HG03159 (cell line): ENCODE results near the gene FBN2.

ENCODE experiments used
- ATAC-seq: cut with Tn5 transposase; IDR thresholded peaks from one replicate; pipeline ENCODE4 v1.9.1; 2021; ENCODE audit warnings: mild to moderate bottlenecking, moderate library complexity; ENCODE audit not compliant: unreplicated experiment

The FBN2 gene

DNA sequence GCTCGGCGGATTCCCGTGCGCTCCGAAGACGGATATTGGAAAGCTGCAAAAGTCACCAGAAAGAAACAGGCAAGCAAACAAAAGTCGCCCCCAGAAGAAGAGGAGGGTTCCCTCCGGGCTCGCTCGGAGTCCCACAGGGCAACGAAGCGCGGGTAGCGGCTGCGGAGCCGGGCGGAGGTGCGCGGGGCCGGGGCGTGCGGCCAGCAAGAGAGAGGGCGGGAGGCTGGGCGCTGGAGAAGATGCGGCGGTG is at the start of gene FBN2:
Gene FBN2 (minus strand): TSS at position 246 of the 250 bp plus-strand sequence. CDS start 642 bp downstream, outside the sequence.
- ATAC-seq: no peak

DNA sequence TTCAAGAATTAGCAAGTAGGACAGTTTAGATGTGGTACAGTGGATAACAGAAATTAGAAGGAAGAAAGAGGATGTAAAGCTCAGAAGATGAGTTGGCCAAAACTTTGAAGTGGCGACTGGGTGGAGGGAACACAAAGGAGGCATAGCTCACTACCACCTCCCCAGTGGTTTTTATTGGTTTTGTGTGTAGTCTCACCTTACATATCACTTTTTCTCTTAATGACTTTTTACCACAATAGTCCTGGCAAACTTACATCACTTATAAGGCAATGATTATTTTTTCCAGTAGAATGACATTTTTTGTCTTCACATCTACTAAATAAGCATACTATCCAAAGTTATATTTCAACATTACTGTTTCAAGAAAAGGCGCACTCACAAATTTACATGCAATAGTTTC is 49.2 kb upstream of the FBN2 start:
- ATAC-seq: no peak

DNA sequence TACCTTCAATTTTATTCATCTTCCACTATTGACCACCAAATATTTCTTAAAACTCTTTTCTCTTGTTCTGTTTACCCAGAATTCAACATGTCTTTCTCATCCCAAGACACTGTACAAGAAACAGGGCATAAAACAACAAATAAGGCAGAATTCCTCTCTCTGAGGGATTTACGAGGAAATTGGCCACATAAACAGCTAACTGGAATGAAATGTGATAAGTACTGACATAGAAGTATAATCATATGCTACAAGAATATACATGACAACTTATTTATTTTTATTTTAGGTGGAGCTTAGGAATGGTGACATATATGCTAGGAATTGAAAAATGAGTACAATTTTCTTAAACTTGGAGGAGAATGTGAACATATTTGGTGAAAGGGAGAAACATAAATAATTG is 48.8 kb upstream of the FBN2 start:
- no peak for ATAC-seq

DNA sequence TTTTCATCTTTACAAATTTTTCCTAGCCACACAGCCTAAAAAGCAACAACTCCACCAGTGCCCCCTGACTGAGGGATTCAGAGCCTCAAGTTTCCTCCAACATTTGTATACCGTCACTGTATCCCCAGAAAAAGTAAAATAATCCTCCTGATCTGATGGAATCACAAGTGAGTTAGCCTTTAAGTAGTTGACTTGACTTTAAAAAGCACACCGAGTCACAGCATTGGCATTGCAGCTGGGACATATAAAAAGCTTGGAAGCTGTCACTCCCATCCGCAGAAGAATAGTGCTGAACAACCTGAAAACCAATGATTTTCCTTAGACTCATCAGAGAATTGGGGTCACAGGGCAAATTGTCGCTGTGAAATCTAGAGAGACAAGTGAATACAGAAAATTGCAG is 41.6 kb upstream of the FBN2 start:
- ATAC-seq: no peak

DNA sequence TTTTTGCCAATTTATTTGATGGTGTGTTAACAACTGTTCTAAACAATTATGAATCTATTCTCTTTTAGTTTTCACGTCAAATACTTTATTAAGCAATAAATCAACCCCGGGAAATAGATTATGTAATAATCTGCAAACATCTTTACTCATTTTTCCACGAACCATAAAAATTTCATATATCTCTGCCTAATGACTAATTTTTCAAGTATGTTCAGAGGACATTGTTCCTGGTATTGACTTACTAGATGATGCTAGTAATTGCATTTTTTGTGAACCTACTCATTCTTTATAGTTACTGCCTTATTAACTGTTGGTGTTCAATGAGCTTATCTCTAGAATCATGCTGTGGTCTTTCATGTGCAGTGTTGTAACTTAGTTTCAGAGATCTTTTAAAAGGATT is 41.0 kb upstream of the FBN2 start:
- no peak for ATAC-seq

DNA sequence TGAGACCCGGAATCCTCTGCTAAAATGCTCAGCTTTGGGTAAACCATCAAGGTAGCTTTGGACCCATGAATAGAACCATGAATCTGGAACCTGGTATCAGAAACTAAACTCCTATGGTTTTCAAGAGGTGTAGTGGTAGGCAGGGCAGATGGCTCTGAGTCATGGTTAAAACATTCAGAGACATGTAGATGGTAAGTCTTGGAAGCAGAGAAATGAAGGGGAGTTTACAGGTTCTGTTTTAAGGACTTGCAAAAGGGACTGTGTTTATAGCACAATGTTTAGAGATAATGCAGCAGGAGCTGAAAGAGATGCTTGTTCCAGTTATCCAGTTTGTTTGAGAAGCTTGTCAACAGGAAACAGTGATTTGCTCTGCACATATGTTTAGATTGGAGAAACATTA is 36.0 kb upstream of the FBN2 start:
- ATAC-seq: no peak

DNA sequence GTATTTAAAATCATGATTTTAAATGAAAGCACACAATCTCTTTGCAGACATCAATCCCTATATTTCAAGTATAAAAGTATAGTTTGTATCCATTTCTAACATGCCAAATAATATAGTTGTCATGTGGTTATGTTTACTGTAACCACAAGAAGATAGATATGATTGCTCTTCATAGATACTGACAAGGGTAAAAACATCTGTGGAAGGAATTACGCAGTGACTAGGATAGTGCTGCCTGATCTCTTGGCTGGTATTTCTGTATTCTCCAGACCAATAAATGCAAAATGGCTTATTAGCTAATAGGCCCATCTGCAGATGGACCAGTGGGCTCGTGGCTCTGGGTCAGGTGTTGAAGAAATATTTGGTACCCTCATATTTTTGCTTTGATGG is 34.9 kb upstream of the FBN2 start:
- no peak for ATAC-seq

DNA sequence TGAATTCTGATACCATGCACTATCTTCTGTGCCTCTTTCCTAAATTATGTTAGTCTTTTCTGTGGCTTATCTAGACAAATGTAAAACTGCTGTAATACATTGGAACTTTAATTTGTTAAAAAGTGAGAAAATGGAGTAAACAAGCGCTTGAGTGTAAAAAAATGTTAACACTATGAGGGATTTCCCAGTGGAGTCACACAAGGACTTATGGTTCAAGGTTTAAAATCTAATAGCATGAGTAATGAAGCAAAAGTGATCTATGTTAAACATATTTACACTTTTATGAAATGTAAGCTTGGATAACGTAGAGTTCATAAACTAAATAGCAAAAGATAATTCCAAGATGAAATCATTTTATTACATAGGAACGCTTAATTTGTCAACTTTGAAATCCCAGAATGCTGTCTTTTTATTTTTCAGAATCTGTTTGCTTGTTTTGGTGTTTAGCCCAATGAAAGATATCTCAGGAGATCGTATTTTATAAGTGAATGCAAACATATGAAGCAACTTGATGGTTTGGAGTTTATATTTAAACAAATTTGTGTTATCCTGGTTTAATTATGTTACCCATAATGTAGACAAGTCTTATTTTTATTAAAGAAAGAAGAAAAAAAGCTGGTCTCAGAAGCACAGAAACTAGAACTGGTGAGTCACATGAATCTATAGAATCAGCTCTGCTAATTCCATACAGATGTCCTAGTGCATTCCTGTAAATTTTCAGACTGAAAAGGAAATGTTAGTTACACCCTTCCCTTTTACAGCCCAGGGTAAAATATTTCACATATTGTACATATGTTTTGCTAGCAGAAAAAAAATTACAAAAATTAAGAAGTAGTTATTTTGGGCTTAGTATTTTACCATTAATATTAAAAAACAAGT is 34.2 kb upstream of the FBN2 start:
- no peak for ATAC-seq

DNA sequence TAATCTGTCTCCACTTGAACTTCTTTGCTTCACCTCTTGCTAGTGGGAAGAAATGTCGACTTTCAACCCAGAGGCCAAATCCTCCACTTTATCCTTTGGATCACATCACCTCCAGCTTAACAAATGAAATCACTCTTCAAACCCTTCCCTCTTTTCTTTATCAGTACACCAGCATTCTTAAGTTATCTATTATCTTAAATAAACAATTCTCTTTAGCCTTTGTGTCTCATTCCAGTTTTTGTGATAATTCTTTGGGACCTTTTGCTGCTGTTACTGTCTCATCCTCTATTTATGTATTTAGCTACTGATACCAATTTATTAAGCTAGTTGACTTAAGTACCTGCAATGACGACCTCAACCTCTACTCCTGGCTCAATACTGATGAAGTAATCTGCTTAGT is 28.1 kb upstream of the FBN2 start:
- ATAC-seq: no peak

DNA sequence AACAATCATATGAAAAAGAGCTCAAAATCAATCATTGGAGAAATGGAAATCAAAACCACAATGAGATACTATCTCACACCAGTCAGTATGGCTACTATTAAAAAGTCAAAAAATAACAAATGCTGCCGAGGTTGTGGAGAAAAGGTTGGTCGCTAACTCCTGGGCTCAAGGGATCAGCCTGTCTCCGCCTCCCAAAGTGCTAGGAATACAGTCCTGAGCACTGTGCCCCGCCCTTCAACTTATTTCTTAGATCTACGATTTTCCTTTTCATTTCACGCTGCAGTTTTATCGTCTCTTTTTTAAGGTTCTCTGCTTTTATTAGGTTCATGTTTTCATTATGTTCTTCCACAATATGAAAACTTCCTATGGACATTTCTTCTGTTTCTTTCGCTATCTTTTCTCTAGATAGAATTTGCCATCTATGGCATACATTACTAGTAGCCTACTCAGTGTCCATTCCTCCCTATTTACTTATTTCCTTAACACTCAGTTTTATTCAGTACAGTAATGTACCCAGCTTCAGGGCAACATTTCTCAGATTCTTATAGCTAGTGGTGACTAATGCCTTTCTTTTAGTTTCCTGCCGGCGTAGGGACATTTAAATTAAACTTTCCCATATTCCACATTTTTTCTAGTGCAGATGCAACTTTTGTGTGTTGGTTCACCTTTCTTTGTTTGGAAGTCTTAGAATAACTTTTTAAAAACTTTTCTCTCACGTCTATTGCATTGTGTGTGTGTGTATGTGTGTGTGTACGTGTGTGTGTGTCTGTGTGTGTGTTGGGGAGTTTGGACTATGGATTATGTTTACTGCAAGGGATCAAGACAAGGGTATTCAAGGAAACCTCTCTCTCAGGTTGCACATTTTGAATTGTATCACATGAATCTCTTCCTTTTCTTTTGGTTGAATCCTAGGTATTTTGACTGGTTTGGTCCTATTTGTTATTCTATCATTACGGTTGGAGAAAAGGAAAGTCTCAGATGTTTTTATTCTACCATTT is 21.6 kb upstream of the FBN2 start:
- no peak for ATAC-seq

DNA sequence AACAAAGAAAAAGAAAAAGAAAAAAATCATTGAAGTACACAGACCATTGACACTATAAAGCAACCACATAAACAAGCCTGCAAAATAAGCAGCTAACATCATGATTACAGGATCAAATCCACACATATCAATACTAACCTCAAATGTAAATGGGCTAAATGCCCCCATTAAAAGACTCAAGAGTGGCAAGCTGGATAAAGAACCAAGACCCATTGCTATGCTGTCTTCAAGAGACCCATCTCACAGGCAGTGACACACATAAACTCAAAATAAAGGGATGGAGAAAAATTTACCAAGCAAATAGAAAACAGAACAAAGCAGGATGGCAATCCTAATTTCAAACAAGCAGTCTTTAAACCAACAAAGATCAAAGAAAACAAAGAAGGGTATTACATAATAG is 15.7 kb upstream of the FBN2 start:
- ATAC-seq: no peak

DNA sequence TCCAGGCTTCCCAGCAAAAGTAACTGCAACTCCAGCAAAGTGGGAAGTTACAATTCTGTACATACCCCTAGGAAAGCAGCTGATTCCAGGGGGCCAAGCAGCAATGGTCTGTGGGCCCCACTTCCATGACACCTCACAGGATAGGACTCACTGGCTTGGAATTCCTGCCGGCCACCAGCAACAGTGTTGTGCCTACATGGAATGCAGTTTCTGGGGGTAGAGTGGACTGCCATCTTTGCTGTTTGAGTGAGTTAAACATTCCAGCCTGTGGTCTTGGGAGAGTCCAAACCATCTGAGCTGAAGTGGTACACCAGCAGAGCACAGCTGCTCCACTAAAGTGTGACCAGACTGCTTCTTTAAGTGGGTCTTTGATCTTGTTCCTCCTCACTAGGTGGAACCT is 13.4 kb upstream of the FBN2 start:
- no peak for ATAC-seq

DNA sequence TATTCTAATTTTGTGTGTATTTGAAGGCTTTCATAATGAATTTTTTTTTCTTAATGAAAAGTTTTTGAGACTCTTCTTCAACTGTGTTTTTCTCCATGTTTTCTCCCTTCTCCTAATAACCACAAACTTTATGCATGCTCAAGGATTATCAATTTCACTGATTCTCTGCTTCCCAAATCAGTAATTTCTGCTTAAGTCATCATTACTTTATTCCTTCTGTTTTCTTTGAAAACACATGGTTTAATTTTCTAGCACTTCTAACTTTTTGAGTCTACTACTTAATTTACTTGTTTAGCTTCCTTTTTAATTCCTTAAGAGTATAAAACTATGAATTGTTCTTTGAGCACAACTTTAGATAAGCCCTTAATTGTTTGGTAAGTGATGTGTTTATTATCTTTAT is 11.5 kb upstream of the FBN2 start:
- ATAC-seq: no peak

DNA sequence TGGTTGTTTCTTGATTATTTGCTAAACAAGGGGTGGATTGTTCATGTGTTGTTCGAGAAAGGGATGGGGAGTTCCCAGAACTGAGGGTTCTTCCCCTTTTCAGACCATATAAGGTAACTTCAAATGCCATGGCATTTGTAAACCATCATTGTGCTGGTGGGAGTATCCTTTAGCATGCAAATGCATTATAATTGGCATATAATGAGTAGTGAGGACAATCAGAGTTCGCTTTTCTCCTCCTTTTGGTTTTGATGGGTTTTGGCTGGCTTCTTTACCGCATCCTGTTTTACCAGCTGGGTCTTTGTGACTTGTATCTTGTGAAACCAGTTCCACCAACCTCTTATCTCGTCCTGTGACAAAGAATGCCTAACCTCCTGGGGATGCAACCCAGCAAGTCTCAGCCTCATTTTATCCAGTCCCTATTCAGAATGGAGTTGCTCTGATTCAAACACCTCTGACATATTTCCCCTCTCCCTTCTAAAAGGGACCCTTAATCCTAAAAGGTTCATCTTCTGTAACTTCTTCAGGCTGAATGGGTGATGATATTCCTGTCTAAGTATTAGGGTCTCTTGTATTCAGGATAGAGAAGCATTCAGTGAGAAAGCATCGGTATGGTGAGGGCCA is 8.7 kb upstream of the FBN2 start:
- ATAC-seq: no peak

DNA sequence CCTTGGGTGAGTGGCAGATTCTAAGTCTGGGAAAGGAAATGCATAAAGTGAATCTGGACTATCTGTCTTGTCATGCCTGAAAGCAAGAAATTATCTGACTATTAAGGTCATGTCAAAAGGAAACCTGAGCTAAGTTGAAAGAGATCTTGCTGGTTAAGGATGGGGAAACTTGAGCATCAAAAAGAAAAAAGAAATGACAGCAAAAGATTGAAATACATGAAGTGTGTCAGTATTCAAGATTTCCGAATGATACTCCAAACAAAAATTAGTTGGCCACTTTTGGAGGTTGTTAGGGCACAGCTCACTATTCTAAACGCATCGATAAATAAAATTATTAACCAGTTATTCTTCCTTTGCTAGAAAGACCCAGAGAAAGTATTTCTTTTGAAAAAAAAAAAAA is 3.3 kb upstream of the FBN2 start:
- ATAC-seq: no peak

DNA sequence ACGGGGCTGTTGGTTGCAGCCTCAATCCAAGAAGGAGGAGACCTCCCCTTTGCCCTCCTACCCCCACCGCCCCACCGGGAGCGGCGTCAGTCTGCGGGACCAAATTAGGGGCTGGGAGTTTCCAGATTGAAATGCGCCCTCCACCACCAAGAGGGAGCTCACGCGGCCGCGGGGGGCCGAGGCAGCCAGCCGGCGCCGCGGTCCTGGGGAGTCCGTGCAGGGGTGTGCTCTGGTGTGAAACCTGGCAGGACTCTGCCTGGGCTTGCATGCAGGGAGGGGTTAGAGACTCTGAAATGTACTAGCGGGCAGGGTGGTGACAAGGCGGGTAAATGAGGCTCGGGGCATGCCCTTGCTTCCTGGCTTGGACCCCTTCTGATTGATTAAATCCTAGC is 989 bp upstream of the FBN2 start:
- ATAC-seq: no peak

DNA sequence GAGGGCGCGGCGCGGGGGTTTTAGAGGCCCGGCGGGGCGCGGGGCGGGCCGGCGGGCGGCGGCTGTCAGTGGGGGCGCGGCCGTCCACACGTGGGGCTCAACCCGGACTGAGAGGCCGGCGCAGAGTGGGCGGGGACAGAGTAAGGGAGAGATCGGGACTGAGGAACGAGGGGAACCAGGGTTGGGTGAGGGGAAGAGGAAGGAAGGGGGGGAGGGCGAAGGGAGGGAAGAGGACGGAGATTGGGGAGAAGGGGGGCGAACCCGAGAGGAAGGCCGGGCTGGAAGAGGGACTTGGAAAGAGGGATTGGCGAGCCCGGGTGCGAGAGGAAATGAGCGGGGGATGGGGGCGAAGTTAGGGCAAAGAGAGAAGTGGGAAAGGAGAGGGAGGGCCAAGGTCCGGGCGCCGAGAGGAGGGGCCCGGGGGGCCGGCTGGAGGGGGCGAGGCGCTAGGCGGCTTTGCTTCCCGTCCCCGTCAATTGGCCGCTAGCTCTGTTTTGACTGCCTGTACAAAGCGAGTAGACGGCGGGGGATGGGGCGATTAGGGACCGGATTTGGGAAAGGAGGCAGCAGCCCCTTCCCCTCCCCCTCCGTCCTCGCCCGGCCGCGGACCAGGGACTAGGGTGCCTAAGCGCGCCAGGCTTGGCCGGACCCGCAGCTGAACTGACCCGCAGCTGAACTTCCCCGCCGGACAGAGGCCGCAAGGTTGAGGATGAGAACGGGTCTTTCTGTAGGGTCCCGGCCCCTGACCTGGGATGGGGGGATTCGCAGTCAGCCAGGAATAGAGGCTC is 399 bp upstream of the FBN2 start:
- ATAC-seq: no peak

DNA sequence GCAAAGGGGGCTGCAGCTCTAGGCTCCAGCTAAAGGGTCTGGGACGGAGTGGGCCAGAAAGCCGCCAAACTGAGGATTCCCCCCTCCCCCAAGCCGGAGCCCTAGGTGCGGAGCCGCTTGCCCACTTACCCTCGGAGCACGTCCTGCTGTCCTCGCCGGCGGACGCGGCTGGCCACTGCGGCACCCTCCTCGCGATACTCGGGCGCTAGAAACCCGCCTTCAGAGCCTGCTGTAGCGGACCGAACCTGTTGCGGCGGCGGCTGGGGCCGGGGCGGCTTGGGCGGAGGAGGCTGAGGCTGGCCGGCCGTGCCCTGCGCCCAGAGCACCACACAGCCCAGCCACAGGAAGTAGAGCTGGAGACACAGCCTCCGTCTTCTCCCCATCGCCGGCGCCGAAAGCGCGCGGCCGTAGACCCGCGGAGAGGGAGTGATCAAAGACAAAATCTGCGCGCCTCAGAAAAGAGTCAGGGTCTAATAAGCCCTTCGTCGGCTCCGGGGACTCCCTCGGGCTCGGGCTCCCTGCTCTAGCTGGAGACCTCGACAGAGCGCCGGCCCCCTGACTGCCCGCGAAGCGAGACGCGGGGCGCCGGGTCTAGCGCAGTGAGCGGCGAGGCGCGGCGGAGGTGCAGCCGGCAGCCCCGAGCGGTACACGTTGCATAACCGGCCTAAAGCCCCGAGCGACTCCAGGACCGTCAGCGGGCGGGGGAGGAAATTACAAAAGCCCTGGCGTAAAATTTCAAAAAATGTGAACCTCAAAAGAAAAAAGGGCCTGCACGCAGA is 635 bp downstream of the FBN2 start:
- peak; percentile 46 for ATAC-seq

DNA sequence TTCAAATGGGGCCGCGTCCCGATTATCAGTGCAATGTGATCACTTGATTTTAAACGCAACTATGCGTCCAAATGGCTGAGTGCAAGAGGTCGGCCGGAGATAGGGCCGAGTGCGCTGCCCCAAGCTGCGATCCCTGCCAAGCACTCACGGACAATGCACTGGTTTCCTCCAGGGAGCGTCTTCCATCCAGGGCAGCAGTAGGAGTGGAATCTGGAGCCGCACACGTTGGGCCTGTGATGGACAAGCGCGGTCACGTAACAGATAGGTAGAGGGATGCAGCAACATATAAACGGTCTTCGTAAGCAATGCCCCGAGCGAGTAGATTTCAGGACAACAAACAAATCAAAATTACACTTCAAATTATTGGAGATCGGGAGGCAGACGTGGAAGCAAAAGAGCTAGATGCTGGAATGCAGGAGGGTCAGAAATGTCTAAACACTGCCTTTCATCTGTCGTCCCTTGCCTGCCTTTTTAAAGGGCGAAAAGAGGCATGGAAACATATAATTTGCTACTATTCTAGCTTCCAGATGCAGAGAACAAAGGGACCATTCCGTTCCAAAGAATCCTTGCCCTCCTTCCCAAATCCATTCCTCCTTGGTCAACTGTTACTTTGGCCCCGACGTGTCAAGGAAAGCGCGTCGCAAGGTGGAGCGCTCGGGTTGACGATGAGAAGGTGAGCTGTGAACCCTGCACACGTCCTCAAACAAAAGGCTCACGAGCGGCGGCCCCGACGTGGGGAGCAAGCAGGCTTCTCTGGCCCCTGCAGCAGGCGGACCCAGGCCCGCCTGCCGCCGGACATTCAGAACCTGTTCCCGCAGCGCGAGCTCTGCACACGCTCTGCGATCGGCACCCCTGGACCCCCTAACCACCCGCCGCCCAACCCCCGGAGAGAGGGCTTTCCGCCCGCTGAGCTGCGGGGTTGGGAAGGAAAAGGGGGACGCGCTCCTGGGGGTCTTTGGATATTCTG is 1.5 kb downstream of the FBN2 start:
- no peak for ATAC-seq
